Loucy (cell line): ENCODE measurements around the gene RUNX1.

ENCODE experiments used
- CTCF ChIP-seq: fragments of 200-600 bp; sonication (generic); conservative IDR thresholded peaks from 2 replicates; pipeline ENCODE4 v1.5.1; 2014; ENCODE audit warnings: mild to moderate bottlenecking, antibody characterized with exemption, low read length
- EZH2phosphoT487 ChIP-seq: fragments of 200-600 bp; IDR thresholded peaks from 2 replicates; pipeline ENCODE4 v1.6.1; 2018; ENCODE audit warnings: antibody characterized with exemption, mild to moderate bottlenecking, moderate library complexity, borderline replicate concordance

DNA sequence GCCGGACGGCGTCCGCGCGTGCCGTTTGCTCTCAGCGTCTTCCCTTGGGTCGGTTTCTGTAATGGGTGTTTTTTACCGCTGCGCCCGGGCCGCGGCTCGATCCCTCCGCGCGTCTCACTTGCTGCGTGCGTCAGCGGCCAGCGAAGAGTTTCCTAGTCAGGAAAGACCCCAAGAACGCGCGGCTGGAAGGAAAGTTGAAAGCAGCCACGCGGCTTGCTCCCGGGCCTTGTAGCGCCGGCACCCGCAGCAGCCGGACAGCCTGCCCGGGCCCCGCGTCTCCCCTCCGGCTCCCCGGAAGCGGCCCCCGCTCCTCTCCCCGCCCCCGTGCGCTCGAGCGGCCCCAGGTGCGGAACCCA lies 159.8 kb downstream of the RUNX1 start:
- TF ChIP-seq CTCF = no peak
- TF ChIP-seq EZH2phosphoT487 = no peak
